NCI-H2171 treated with DMSO at 0.1 percent for 48 hours (cell line): ENCODE results near the gene LIPA.

Experiments
- DNase-seq: peaks from one replicate; lab custom pipeline; 2025; lab: John Stamatoyannopoulos, UW

The LIPA gene

DNA sequence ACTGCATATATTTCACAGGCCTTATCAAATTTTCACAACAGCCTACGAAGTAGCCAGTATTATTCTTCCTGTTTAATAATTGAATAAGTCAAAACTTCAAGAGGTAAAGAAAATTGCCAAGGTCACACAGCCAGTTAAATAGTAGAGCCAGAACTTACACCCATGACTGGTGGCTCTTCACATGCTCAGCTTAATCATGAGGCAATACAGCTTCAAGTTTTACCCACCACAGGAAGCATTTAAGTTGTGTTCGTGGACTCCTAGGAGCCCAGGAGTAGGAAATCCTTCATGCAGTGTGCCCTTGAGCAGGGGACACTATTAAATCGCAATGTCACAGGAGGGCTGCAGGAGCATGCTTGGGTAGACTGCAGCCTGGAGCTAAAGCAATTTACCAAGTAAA lies 11.1 kb downstream of the LIPA start:
- no peak for DNase-seq

DNA sequence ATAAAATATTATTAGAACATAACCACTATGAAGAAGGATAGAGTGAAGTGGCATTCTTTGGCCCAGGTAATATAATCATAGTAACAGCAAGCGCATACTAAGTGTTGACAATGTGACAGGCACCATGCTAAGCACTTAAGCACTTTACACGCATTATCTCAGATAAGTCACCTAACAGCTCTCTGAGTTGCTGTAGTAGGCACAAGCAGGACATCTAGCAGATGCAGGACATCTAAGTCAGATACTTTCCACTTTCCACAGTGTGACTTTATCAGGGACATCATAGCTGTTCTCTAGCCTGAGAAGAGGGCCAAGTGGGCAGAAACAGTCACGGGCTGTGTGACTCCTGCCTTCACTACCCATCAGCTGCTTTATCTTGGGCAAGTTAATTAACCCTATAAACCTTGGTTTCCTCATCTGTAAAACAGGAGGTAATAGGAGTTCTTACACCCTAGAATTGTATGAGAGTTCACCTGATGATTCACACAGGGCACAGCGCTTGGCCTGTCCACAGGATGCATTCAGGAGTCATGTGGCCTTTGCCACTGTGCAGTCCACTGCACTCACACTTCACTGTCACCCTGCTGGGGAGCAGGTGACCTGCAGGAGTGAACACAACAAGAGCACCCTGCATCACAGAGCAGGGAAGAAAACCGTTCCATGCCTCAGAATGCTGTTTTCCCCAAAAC lies 12.5 kb downstream of the LIPA start:
- no peak for DNase-seq

DNA sequence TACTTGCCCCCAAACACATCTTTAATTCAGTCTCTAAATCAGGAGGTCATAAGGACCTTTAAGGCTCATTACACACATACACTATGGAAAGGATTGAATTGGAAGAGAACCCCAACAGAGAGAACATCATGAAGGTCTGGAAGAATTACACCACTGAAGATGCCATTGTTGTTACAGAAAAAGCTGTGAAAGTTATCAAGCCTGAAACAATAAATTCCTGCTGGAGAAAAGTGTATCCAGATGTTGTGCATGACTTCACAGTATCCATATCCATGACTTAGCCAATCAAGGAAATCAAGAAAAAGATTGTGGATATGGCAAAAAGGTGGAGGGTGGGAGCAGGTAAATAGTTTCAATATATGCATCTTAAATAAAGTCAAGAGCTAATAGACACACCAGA lies 13.7 kb downstream of the LIPA start:
- DNase-seq, result no peak

DNA sequence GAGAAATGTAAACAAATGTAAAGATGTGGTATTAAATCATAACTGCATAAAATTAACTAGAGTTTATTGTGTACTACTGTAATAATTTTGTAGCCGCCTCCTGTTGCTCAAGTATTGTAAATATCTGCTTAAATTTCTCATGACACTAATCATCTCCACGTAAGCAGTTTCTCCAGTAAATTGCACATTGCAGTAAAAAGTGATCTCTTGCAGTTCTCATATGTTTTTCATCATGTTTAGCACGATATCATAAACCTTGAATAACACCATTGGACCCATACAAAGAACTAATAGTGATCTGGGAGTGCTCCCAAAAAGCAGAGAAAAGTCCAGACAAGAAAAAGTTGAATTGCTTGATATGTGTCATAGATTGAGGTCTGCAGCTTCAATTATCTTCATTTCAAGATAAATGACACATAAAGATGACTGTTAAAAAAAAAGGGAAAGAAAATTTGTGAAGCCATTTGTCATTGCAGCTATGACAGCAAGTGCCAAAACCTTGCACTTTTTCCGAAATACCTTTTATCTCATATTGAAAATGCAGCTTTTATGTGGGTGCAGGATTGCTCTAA lies 15.3 kb downstream of the LIPA start:
- DNase-seq, result no peak

DNA sequence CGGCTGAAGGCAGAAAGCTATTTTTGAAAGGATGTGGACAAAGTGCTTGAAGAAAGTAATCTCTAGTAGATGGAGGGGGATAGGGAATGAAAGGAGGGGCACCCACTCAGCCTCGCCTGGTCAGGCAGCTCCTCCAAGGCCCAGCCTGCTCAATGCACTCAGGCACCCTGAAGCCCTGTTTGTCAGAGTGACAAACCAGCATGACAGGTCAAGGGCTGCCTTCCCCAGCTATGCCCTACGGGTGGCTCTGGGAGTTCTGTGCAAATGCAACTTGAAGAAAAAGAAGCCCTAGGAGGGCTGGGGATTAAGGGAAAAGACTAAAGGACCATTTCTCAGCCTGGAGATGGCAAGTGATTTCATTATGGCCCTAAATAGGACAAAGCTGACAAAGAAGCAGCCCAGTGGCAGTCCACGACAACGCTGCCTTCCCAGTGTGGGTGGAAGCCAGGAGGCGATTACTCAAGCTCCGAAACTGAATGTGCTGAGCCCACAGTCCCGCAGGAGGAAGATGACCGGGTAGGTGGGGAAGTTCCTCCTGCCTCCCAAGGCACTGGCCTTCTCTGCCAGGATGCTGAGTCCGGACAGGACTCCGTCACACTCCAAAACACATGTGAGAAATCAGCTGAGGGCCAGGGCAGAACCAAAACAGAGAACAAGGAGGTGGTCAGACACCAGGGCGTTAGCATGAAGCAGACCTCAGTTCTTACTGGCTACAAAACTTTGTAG lies 16.3 kb downstream of the LIPA start:
- DNase-seq, result no peak

DNA sequence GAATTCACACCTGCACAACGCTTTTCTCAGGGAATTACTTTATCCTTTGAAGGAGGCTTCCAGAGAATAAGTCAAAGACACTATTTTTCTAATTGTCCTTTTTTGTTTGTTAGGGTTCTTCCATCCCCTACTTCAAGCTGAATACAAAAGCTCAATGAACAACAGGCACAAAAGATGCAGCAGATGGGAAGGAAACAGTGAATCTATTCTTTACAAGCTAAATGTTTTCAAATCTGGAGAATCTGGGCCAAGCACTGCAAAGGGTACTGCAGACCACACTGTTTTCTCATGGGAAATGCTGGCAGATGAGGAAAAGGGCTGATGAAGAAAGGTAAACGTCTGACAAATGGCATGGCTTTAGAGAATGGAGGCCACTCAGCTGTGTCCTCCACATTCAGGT lies 18.5 kb downstream of the LIPA start:
- DNase-seq, result no peak

DNA sequence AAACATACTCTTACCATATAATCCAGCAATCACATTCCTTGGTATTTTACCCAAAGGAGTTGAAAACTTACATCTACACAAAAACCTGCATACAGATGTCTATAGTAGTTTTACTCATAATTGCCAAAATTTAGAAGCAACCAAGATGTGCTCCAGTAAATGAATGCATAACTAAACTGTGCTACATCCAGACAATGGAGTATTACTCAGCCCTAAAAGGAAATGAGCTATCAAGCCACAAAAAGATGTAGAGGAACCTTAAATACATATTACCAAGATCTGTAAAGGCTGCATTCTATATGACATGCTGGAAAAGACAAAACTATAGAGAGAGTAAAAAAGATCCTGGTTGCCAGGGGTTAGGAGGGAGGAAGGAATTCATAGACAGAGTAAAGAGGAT lies 22.6 kb downstream of the LIPA start:
- DNase-seq, result no peak

DNA sequence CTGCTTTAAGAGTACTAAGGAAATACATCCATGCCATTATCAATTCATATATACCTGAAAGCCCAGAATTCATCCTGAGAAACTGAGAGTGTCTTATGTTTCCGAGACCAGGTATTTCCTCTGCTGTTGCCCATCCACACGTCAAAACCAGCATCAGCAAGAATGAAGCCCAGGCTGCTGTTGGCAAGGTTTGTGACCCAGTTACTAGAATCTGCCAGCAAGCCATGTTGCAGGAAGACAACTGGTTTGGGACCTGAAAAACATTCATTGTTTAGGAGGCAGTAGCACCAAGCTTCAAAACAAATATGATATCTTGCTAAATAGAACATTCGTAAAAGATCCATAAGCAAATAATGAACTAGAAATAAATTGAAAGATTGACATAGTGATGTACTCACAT lies 23.4 kb downstream of the LIPA start:
- no peak for DNase-seq

DNA sequence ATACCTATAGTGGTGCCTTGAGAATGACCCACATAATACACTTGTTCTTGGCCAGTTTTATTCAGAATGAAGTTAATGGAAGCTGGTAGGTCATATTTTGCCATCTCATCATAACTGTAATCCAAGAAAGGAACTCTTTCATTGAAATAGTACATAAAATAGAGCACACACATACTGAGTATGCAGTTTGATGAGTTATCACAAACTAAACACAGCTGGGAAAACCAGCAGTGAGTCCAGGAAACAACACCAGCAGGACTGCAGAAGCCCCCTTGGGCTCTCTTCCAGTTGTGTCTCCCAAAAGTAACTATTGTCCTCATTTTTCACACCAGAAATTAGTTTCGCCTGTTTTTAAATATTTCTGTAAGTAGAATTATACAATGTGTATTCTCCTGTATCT lies 24.7 kb downstream of the LIPA start:
- no peak for DNase-seq

DNA sequence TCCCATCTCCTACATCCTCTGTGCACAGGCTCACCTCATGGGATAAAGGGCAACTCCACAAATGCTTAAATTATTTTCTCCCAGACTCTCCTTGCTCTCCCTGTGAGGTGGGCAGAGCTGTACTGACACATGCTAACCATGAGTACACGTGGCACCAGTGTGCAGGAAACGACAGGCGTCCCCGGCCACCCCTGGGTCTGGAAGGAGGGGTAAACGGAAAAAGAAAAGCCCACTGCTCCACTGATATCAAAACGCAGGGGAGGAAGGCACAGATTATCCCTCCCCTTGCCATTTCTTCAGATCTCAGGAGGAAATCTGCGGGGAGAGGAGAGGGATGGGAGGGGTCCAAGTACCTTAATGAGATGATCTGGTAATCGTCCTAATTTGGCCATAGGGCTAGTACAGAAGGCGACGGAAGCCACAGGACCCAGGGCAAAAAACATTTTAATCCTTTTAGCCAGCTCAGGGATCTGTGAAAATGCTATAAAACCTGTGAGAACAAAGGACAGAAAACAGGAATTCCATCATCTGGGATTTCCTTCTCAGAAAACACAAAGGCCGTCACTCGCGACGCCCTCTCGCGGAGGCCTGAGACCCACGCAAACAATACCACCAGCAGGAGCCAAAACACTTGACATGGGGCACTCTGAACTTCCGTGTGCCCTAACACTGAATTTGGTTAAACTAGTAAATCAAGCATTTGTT lies 26.7 kb downstream of the LIPA start:
- DNase-seq, result no peak

DNA sequence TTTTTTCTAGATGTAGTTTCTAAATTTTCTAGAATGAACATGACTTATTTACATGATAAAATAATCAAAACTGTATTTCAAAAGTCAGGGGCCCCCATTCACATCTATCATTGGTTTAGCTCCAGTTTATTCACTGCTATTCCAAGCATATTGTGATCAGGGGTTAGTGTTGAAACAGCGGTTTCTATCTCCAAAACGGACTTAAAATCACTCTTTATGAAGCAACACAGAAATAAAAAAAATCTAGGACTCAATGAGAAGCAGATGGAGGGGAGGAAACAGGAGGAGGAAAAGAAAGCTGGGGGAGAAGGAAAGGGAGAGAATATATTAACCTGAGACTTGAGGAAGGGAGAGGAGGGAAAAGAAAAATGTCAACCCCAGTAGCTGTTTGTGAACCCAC lies 29.7 kb downstream of the LIPA start:
- DNase-seq, result no peak

DNA sequence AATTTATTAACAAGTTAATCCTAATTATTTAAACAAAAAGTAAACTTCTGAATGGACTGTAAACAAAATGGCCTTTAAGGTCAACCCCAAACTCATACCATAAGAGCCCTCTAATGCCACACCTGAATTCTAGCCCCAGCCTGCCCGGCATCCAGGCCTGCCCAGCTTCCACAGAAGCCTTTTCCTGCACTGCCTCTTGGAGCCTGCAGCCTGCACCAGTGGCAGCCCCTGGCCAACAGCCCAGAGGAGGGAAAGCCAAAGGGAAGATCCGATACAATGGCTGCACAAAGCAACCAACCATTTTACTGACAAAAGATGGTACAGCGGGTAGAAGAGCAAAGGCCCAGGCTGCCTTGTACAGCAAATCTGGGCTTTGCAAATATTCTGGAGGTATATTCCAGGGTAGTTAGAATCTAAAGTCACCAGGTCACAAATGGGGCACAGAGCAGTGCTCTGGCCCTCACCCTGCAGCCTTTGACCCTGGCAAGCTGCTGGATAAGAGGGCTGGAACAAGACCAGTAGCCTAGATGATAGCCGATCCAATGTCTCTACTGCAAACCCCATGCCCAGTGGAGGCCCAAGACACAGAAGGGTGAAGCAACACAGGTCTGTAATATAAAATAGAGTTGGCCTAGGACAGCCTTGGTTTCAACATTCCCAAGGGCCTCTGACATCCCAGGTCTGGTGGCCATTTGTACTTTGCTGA lies 31.9 kb downstream of the LIPA start:
- no peak for DNase-seq

DNA sequence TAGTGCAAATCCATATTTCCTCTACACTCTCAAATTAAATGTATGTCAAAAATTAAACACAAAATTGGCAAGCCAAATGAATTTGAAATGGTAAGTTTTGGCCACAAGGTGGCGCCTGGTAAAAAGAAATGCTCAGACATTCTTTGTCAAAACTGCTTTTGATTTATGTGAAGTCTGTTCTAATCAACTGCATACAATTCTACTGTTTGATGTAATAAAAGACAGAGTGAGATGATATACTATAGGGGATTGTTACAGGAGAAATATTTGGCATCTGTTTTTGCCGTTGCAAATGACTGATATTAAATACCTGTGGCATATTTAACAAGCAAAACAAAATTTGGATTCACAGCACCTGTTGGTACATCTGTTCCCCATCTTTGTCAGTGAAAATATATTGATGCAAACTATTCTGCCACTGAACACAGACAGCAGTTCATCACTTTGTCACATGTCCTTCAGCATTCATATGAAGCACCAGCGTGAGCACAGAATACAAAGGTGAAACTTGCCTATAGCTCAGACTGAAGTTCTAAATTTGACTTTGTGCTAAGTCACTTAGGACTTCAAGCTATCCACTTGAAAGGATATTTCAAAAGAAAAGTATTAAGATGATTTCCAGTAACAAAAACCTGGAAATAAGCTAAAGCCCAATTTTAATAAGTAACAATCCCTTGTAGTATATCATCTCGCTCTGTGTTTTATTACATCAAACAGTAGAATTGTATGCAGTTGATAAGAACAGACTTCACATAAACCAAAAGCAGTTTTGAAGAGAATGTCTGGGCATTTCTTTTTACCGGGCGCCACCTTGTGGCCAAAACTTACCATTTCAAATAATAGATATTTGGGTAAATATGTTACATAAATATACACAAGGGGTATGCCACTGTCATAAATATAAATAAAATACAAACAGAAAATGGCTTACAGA lies 34.3 kb downstream of the LIPA start:
- DNase-seq, result peak; percentile 69

DNA sequence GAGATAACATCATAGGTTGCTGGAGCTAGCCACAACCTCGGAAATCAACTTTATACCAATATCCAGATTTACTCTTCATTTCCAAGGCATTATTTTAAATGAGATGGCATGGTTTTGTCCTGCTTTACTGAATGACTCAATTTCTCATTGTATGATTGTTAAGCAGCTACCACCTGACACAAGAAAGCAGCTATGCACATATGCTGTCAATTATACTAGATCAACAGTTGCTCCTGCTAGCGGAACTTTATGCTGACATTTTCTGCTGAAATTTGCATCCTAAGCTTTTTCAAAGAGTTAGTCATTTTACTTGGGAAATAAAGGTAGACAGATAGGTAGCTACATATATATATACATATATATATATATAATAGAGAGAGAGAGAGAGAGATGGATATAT lies 35.5 kb downstream of the LIPA start:
- no peak for DNase-seq

DNA sequence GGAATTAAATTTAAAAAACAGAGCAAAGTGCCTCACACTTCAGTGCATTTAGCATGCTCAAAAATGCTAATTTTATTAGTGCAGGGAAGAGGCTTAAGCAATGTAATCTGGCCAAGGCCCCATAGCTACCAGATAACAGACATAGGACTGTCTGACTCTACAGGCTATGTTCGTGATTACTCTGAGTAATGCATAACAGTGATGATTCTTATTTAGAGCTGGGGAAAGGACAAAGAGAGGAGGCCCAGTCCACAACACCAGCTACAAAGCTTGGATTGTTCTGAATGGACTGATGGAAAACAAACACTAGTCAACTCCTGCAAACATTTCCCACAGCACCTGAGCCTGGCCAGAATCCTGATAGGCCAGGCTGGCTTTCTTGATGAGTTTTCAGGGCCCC lies 36.1 kb downstream of the LIPA start:
- no peak for DNase-seq

DNA sequence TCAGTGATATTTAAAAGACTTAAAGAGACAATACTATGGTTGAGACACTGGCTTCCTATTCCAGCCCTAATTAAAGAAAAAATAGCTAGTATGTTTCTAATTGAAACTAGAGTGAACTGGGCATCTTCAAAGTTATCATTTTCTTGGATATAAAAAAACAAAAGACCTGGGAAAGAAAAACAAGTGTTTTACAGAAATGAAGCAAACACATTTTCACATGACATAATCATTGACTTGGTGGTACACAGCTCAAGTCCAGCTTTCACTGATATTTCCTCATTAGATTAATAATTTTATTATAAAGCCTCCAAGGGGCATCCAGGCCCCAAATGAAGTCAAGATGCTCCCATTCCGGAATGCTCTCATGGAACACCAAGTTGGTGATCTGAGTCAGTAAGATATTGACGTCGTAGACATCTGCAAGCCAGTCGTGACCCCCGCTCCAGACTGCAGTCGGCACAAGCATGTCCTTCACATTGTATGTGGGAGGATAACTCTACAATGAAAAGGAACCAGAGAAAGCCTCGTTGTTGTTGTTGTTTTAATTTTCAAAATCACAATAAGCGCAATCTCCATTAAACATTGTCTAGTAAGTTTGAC lies 36.9 kb downstream of the LIPA start:
- DNase-seq, result no peak

DNA sequence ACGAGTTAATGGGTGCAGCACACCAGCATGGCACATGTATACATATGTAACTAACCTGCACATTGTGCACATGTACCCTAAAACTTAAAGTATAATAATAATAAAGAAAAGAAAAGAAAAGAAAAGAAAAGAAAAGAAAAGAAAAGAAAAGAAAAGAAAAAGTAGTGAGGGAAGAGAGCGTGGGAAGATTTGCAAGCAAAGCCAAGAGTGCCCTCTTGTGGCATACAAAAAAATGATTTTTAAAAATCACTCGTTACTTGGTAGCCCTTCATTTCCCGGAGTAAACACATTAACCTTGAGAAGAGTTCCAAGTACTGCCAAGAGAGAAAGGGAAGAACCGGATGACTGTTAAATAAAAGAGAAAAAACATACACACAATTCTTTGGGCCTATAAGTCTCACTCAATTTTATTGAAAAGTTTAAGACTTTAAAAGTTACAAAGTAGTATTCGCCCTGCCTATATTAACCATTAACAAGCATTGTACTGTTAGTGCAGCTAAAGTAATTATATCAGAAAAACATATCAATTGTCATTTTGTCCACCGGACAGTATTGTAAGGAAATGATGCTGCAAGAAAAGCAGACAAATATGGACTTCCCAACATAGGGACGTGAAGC lies 38.3 kb downstream of the LIPA start:
- DNase-seq, result peak; percentile 9

DNA sequence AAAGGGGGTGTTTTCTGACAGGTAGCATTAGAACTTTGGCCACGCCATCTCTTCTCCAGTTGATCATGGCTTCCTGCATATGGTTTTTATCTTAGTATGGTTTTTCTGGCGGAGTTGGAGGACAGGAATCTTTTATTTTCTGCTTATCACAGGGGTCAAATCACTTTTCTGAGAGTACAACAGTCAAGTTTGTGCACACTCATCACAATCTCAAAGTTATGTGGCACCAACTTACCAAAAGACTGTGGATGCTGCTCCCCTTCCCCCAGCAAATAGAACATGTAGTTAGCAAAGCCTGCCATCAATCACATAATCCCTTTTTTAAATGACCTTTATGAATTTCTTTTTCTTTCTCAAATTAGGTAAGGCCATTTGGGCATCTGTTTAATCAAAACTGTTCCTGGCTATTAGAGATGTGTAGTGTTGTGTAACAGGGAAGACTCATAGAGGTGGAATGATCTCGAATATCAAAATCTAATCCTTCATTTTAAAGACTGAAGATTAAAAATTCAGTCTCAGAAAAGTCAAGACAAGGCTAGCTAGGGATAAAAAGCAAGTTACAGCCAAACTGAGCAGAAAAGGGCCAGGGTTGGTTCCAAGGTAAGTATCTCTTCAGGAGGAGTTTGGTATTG lies 40.7 kb downstream of the LIPA start:
- DNase-seq, result no peak

DNA sequence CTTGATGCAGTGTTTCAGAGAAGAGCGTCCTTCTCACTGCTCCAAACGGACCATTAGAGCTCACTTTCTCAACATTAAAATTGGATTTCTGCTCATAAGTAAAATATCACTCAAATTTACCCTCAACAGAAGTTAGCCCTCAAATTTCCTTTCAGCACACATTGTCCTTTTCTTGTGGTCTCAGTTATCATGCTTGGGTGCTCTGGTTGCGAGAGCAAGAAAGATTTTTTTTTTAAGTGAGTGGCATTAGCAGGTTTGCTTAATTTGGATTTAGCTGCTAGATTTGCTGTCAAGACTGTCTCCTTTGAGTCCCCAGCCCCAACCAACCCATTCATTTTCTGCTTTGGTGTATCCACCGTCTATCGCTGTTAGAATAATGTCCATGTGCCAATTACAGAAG lies 41.9 kb downstream of the LIPA start:
- DNase-seq, result no peak
